IMR-90 (cell line): ENCODE results near the gene ZNF48. TPM values are rescaled to one million over a fixed set of nuclear protein-coding genes. Genes with fewer than 3 reads are reported as not detected.
A peak's percentile ranks its signal among the peaks of the same experiment; 100 is the strongest.

Experiments used
- ATAC-seq: fragments of 200-7000 bp; cut with Tn5 transposase; 2 replicates; pipeline ENCODE4 v1.9.1; 2020; ENCODE audit warnings: low read depth, mild to moderate bottlenecking, moderate library complexity
- BruUV-seq: library from RNA; stranded (reverse); fragments of 400-500 nt; replicated peaks from 2 replicates; lab custom pipeline; 2021; lab: Mats Ljungman, UMichigan
- CTCF ChIA-PET: fragments of 300-600 bp; formaldehyde crosslinking; extraction: SDS; loops from one replicate; lab custom pipeline; 2021; ENCODE audit warnings: antibody characterized with exemption; lab: Yijun Ruan, JAX
- POLR2A ChIA-PET: fragments of 300-600 bp; sonication (Branson Sonifier 250); formaldehyde crosslinking; loops from one replicate; lab custom pipeline; 2022; ENCODE audit warnings: antibody characterized with exemption; ENCODE audit not compliant: unreplicated experiment; lab: Charles Lee
- DNase-seq: peaks from one replicate; pipeline ENCODE4 v3.0.0; 2013
- H2AFZ ChIP-seq: replicated peaks from 2 replicates; pipeline ENCODE3; 2013; ENCODE audit warnings: low read length, mild to moderate bottlenecking; ENCODE audit not compliant: poor library complexity
- H2AK5ac ChIP-seq: 2 replicates; pipeline ENCODE4 v1.6.1; 2013; ENCODE audit warnings: low read depth, low read length, inconsistent platforms
- H2AK9ac ChIP-seq: replicated peaks from 2 replicates; pipeline ENCODE3; 2013; ENCODE audit warnings: mild to moderate bottlenecking, low read depth, low read length, moderate library complexity; ENCODE audit not compliant: poor library complexity
- H2BK120ac ChIP-seq: 2 replicates; pipeline ENCODE4 v1.6.1; 2013; ENCODE audit warnings: low read depth, low read length, inconsistent platforms
- H2BK15ac ChIP-seq: 3 replicates; pipeline ENCODE4 v1.6.1; 2013; ENCODE audit warnings: low read depth, low read length, inconsistent platforms
- H2BK20ac ChIP-seq: 2 replicates; pipeline ENCODE4 v1.6.1; 2013; ENCODE audit warnings: low read depth, mild to moderate bottlenecking, inconsistent platforms, low read length, moderate library complexity
- H2BK5ac ChIP-seq: 2 replicates; pipeline ENCODE4 v1.6.1; 2013; ENCODE audit warnings: mild to moderate bottlenecking, low read depth, low read length, inconsistent platforms; ENCODE audit not compliant: poor library complexity, severe bottlenecking
- H3K14ac ChIP-seq: replicated peaks from 2 replicates; pipeline ENCODE4 v1.6.1; 2013; ENCODE audit warnings: low read depth, low read length, inconsistent platforms
- H3K18ac ChIP-seq: 2 replicates; pipeline ENCODE4 v1.6.1; 2013; ENCODE audit warnings: low read depth, low read length, control low read depth
- H3K23ac ChIP-seq: 2 replicates; pipeline ENCODE4 v1.6.1; 2013; ENCODE audit warnings: low read depth, low read length, inconsistent platforms
- H3K27ac ChIP-seq: 2 replicates; pipeline ENCODE4 v1.5.1; 2013; ENCODE audit warnings: mild to moderate bottlenecking, control low read depth, low read length; ENCODE audit not compliant: insufficient read depth
- H3K27me3 ChIP-seq: 2 replicates; pipeline ENCODE4 v1.6.1; 2013; ENCODE audit warnings: low read length; ENCODE audit not compliant: control insufficient read depth, insufficient read depth
- H3K36me3 ChIP-seq: 2 replicates; pipeline ENCODE4 v1.6.1; 2013; ENCODE audit warnings: low read length, mixed read lengths; ENCODE audit not compliant: control insufficient read depth, insufficient read depth
- H3K4ac ChIP-seq: 2 replicates; pipeline ENCODE4 v1.6.1; 2013; ENCODE audit warnings: low read depth, low read length, inconsistent platforms
- H3K4me1 ChIP-seq: 2 replicates; pipeline ENCODE4 v1.6.1; 2013; ENCODE audit warnings: low read length, mixed read lengths; ENCODE audit not compliant: control insufficient read depth, insufficient read depth
- H3K4me2 ChIP-seq: 2 replicates; pipeline ENCODE4 v1.6.1; 2013; ENCODE audit warnings: low read depth, mild to moderate bottlenecking, control low read depth, low read length, moderate library complexity
- H3K4me3 ChIP-seq: 2 replicates; pipeline ENCODE4 v1.5.1; 2013; ENCODE audit warnings: low read depth, mild to moderate bottlenecking, control low read depth, low read length, moderate library complexity; ENCODE audit not compliant: insufficient read depth
- H3K56ac ChIP-seq: 2 replicates; pipeline ENCODE4 v1.6.1; 2013; ENCODE audit warnings: low read length, inconsistent platforms; ENCODE audit not compliant: insufficient read depth; ENCODE audit errors: extremely low read depth
- H3K79me1 ChIP-seq, 2 experiments: 2 replicates each; pipeline ENCODE4 v1.6.1; 2013; ENCODE audit warnings: low read length in 2 of 2, inconsistent platforms in 1 of 2, low read depth in 1 of 2
- H3K9ac ChIP-seq: 2 replicates; pipeline ENCODE4 v1.6.1; 2013; ENCODE audit warnings: low read depth, low read length, control low read depth
- H3K9me1 ChIP-seq: 2 replicates; pipeline ENCODE4 v1.6.1; 2013; ENCODE audit warnings: low read length, inconsistent platforms; ENCODE audit not compliant: insufficient read depth
- H3K9me3 ChIP-seq: 2 replicates; pipeline ENCODE4 v1.6.1; 2013; ENCODE audit warnings: low read length; ENCODE audit not compliant: control insufficient read depth, insufficient read depth
- H4K20me1 ChIP-seq: 2 replicates; pipeline ENCODE4 v1.6.1; 2013; ENCODE audit warnings: low read length, inconsistent platforms; ENCODE audit not compliant: insufficient read depth
- H4K5ac ChIP-seq: 2 replicates; pipeline ENCODE4 v1.6.1; 2013; ENCODE audit warnings: mild to moderate bottlenecking, low read depth, low read length, control low read depth
- H4K8ac ChIP-seq, 2 experiments: 2 replicates each; pipeline ENCODE4 v1.6.1; 2013; ENCODE audit warnings: low read depth in 2 of 2, low read length in 2 of 2, control low read depth in 1 of 2, inconsistent platforms in 1 of 2
- H4K91ac ChIP-seq: 2 replicates; pipeline ENCODE4 v1.6.1; 2013; ENCODE audit warnings: low read depth, low read length, inconsistent platforms; ENCODE audit not compliant: insufficient read depth
- BHLHE40 ChIP-seq: fragments of 150-350 bp; IDR thresholded peaks from 2 replicates; pipeline ENCODE4 v1.6.1; 2016; ENCODE audit warnings: mild to moderate bottlenecking, low read depth, low read length
- CEBPB ChIP-seq: IDR thresholded peaks from 2 replicates; pipeline ENCODE4 v1.6.1; 2012; ENCODE audit warnings: low read depth, low read length, improper control_type of control experiment
- CHD1 ChIP-seq: IDR thresholded peaks from 2 replicates; pipeline ENCODE4 v1.6.1; 2012; ENCODE audit warnings: low read depth, low read length, improper control_type of control experiment
- FOS ChIP-seq: fragments of 150-350 bp; IDR thresholded peaks from 2 replicates; pipeline ENCODE4 v1.6.1; 2016; ENCODE audit warnings: low read depth, low read length
- MAFK ChIP-seq: IDR thresholded peaks from 2 replicates; pipeline ENCODE4 v1.6.1; 2012; ENCODE audit warnings: low read depth, low read length, improper control_type of control experiment
- MAZ ChIP-seq: IDR thresholded peaks from 2 replicates; pipeline ENCODE4 v1.6.1; 2012; ENCODE audit warnings: low read depth, mild to moderate bottlenecking, low read length, improper control_type of control experiment, moderate library complexity, borderline replicate concordance
- MXI1 ChIP-seq: IDR thresholded peaks from 2 replicates; pipeline ENCODE4 v1.6.1; 2012; ENCODE audit warnings: low read depth, mild to moderate bottlenecking, low read length, moderate library complexity, borderline replicate concordance
- NFE2L2 ChIP-seq: fragments of 150-350 bp; IDR thresholded peaks from 2 replicates; pipeline ENCODE4 v1.6.1; 2016; ENCODE audit warnings: low read depth, mild to moderate bottlenecking, low read length
- POLR2A ChIP-seq: IDR thresholded peaks from 2 replicates; pipeline ENCODE4 v1.6.1; 2012; ENCODE audit warnings: mild to moderate bottlenecking, low read depth, low read length
- RAD21 ChIP-seq: IDR thresholded peaks from 2 replicates; pipeline ENCODE4 v1.6.1; 2012; ENCODE audit warnings: low read length, improper control_type of control experiment
- RCOR1 ChIP-seq: IDR thresholded peaks from 2 replicates; pipeline ENCODE4 v1.6.1; 2012; ENCODE audit warnings: mild to moderate bottlenecking, low read length, improper control_type of control experiment; ENCODE audit not compliant: insufficient replicate concordance
- RFX5 ChIP-seq: IDR thresholded peaks from 2 replicates; pipeline ENCODE4 v1.8.0; 2012; ENCODE audit warnings: low read depth, mild to moderate bottlenecking, low read length, moderate library complexity
- WGBS, 2 experiments: methylation state at CpG; one replicate each; pipeline versions ENCODE4 v1.1.5 to v1.1.7; 2013; ENCODE audit warnings: missing lambda C conversion rate in 2 of 2; ENCODE audit not compliant: insufficient read length in 1 of 2; ENCODE audit errors: extremely low coverage in 2 of 2; 5-methylcytosine and 5-hydroxymethylcytosine counted together
- dilution Hi-C: fragments of 300-500 bp; cut with HindIII; formaldehyde crosslinking; loops from one replicate; pipeline ENCODE4 v1.14.3; 2018; ENCODE audit warnings: low sequenced_read_pairs; ENCODE audit not compliant: unreplicated experiment
- in situ Hi-C: fragments of 300-500 bp; cut with MboI; formaldehyde crosslinking; loops from 3 replicates; pipeline ENCODE4 v1.14.3; 2019; ENCODE audit warnings: low sequenced_read_pairs, inconsistent platforms, mixed read lengths
- intact Hi-C: fragments of 100-400 bp; cut with micrococcal nuclease; formaldehyde crosslinking; loops from 2 replicates; pipeline ENCODE4 v1.10.0; 2022
- polyA plus RNA-seq, 3 experiments: library from polyadenylated mRNA; depleted of rRNA; stranded (reverse); fragments of >200 nt; gene quantifications; 2 replicates each; pipeline ENCODE4 v1.2.3, GENCODE V29; 2012; ENCODE audit warnings: low replicate concordance in 1 of 3
- total RNA-seq: library from RNA; depleted of rRNA; stranded (reverse); fragments of >200 nt; gene quantifications from 2 replicates; pipeline ENCODE4 v1.2.3, GENCODE V29; 2012
- TF ChIP-seq, protein P1 (sequence below): fragments of 150-350 bp; IDR thresholded peaks from 2 replicates; pipeline ENCODE4 v1.6.1; 2017; ENCODE audit warnings: mild to moderate bottlenecking, antibody characterized with exemption, low read length, low read depth
- TF ChIP-seq, protein P2 (sequence below): fragments of 150-350 bp; IDR thresholded peaks from 2 replicates; pipeline ENCODE4 v1.6.1; 2016; ENCODE audit warnings: low read depth, mild to moderate bottlenecking, low read length, moderate library complexity, borderline replicate concordance

Gene ZNF48
- total and polyA plus RNA-seq, 2 of the 4 experiments (the other 2 are of a cell fraction) = 5.8 to 6.6 TPM

DNA sequence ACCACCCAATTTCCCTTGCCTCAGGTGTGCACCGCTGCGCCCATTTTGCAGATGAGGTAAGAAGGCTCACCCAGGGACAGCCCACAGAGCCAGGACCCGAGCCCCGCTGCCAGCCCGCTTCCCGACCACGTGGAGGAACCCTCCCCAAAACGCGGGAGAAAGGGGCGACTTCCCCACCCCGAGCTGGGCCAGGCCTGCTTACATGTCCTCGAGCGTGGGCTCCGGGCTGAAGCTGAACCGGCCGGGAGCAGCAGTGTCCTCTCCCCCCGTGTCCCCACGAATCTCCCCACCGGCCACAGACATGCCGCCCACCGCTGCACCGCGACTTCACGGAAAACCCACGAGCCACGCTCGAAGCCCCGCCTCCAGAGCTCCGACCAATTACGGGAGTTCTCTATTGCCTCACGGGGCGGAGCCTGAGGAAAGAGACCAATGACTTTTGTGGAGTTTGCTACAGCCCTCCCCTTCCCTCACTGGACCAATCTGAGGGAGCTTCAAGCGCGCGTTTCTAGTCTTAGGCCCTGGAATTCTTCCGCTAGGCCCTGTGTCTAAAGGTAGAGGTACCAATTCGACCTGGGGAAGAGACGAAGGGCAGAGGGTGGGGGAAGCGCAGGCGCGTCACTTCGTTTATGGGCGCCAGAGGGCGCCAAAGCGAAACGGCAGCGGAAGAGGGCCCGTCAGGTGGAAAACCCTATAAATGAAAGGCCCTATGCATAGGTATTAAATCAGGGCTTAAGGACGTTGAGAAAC, 34.6 kb downstream of the ZNF48 start, which contains the start of gene DCTPP1 (continued):
- TF ChIP-seq CHD1 (no peak), NFE2L2 (no peak)

DNA sequence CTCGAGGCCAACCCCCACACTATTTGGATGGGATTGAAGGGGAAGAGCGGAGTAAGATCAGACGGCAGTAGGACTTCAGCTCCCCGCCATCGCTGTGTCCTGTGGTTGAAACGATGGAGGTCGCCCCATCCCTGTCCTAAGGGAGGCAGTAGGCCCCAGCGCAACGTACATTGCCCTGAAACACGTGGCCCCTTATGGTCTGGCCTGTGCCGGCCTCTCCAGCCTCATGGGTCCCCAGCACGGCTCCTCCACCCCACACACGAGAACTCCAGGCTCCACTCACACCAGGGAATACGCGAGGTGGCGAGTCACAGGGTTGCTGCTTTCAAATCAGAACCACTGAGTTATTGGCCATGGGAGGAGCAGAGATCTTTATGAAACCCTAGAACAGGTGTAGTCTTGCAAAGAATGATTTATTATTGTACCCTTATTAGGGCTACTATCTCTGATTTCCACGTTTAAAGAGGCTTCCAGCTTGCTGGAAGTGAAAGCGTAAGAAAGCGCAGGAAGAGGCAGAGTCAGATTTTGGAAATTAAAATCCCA, 35.3 kb downstream of the ZNF48 start:
- Histone ChIP-seq H3K9me1 (peaks cover 6% of the 10 kb centered on the region), H3K56ac (no peak overlapping the region), H3K27ac (no peak overlapping the region), H3K9me3 (no peaks in the 10 kb centered on the region), H2BK20ac (no peak overlapping the region), H3K23ac (no peak overlapping the region), H2AFZ (peak overlapping the region; percentile 100), H3K18ac (no peak overlapping the region), H2BK120ac (no peak overlapping the region), H3K14ac (no peak overlapping the region; the same call in 1 of the 2 replicates), H3K9ac (0 out of 2 replicates have a peak overlapping the region, but pooled peaks have one; percentile 7), H3K36me3 (peaks cover 6% of the 10 kb centered on the region), H3K27me3 (peaks cover 7% of the 10 kb centered on the region), H2BK5ac (no peak overlapping the region), H4K91ac (peak overlapping the region; percentile 25; the same call in 1 of the 2 replicates), H3K4me2 (peak overlapping the region; percentile 72), H3K4ac (peak overlapping the region; percentile 49), H2BK15ac (no peak overlapping the region), H4K5ac (peak overlapping the region; percentile 71), H2AK5ac (0 out of 2 replicates have a peak overlapping the region, but pooled peaks have one; percentile 15), H4K8ac (peak overlapping the region; percentile 81 to 93), H3K4me1 (peaks cover 3% of the 10 kb centered on the region; the same call in 1 of the 2 replicates), H4K20me1 (no peaks in the 10 kb centered on the region; the same call in 1 of the 2 replicates), H3K4me3 (peak overlapping the region; percentile 23), H2AK9ac (peak overlapping the region; percentile 60), H3K79me1 (peaks cover 15 to 19% of the 10 kb centered on the region in 2 experiments)
- CTCF ChIA-PET = interaction anchor here (0.6 to 1.5 kb wide), 7 partner anchors 8 to 511 kb away, joined by 3 to 6 read pairs (median 3); no protein-coding TSS in a partner anchor
- in situ Hi-C loops = no loop called here
- 27% methylated on average over 4 of the region's 19 CpGs; no CpG with 5 or more reads in 1 of the 2 experiments for WGBS, 2 experiments
- DNase-seq = no peak
- dilution Hi-C loops = no loop called here
- TF ChIP-seq MAZ (no peak), RAD21 (no peak), POLR2A (no peak), FOS (no peak), NFE2L2 (no peak), BHLHE40 (no peak), CEBPB (no peak), RCOR1 (no peak), RFX5 (no peak), MAFK (no peak), CHD1 (no peak), MXI1 (no peak)
- TF ChIP-seq, protein P1, sequence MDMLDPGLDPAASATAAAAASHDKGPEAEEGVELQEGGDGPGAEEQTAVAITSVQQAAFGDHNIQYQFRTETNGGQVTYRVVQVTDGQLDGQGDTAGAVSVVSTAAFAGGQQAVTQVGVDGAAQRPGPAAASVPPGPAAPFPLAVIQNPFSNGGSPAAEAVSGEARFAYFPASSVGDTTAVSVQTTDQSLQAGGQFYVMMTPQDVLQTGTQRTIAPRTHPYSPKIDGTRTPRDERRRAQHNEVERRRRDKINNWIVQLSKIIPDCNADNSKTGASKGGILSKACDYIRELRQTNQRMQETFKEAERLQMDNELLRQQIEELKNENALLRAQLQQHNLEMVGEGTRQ = no peak
- TF ChIP-seq, protein P2, sequence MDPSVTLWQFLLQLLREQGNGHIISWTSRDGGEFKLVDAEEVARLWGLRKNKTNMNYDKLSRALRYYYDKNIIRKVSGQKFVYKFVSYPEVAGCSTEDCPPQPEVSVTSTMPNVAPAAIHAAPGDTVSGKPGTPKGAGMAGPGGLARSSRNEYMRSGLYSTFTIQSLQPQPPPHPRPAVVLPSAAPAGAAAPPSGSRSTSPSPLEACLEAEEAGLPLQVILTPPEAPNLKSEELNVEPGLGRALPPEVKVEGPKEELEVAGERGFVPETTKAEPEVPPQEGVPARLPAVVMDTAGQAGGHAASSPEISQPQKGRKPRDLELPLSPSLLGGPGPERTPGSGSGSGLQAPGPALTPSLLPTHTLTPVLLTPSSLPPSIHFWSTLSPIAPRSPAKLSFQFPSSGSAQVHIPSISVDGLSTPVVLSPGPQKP = no peak
- POLR2A ChIA-PET = no interaction called here
- BruUV-seq = no TSS peak
- peak; percentile 1 for ATAC-seq
- intact Hi-C loops = loop anchor here (1.0 kb wide), 1 partner anchor 198 kb away; no protein-coding TSS in a partner anchor
